GM19467 (cell line): ENCODE data around the gene PTPN13.
"Not testable (repeated sequence)": the region's sequence is repeated elsewhere in the genome, so short reads cannot be mapped to it uniquely, and the experiment has no call there.

Source experiments
- ATAC-seq: cut with Tn5 transposase; IDR thresholded peaks from one replicate; pipeline ENCODE4 v1.9.1; 2021; ENCODE audit warnings: mild to moderate bottlenecking, moderate library complexity; ENCODE audit not compliant: unreplicated experiment

Gene PTPN13

GRCh38 chr4:86641516-86642090, 47.5 kb downstream of the PTPN13 start:
- no peak for ATAC-seq

GRCh38 chr4:86644892-86645291, 50.8 kb downstream of the PTPN13 start:
- ATAC-seq, result no peak

- ATAC-seq, result no peak
These were observed 58.3 kb downstream of the PTPN13 start for GRCh38 chr4:86652332-86652932.

GRCh38 chr4:86653237-86653865, 59.2 kb downstream of the PTPN13 start:
- no peak for ATAC-seq

GRCh38 chr4:86656781-86657180, 62.7 kb downstream of the PTPN13 start:
- not testable (repeated sequence) for ATAC-seq

- ATAC-seq, result no peak
These were observed 63.3 kb downstream of the PTPN13 start for GRCh38 chr4:86657382-86657781.

GRCh38 chr4:86657910-86658309, 63.8 kb downstream of the PTPN13 start:
- ATAC-seq, result no peak

- no peak for ATAC-seq
These were observed 66.3 kb downstream of the PTPN13 start for GRCh38 chr4:86660401-86660800.

GRCh38 chr4:86661006-86661405, 66.9 kb downstream of the PTPN13 start:
- ATAC-seq, result no peak

- no peak for ATAC-seq
These were observed 67.3 kb downstream of the PTPN13 start for GRCh38 chr4:86661418-86661817.

- no peak for ATAC-seq
These were observed 70.8 kb downstream of the PTPN13 start for GRCh38 chr4:86664959-86665358.

- no peak for ATAC-seq
These were observed 76.2 kb downstream of the PTPN13 start for GRCh38 chr4:86670298-86670697.

- ATAC-seq, result no peak
These were observed 76.6 kb downstream of the PTPN13 start for GRCh38 chr4:86670756-86671155.

- ATAC-seq, result no peak
These were observed 81.4 kb downstream of the PTPN13 start for GRCh38 chr4:86675548-86675947.

- no peak for ATAC-seq
These were observed 84.7 kb downstream of the PTPN13 start for GRCh38 chr4:86678796-86679195.

- no peak for ATAC-seq
These were observed 85.3 kb downstream of the PTPN13 start for GRCh38 chr4:86679441-86679840.

- no peak for ATAC-seq
These were observed 89.1 kb downstream of the PTPN13 start for GRCh38 chr4:86683167-86683566.

- no peak for ATAC-seq
These were observed 89.9 kb downstream of the PTPN13 start for GRCh38 chr4:86683983-86684382.

- ATAC-seq, result no peak
These were observed 91.3 kb downstream of the PTPN13 start for GRCh38 chr4:86685401-86685800.

GRCh38 chr4:86686741-86687140, 92.6 kb downstream of the PTPN13 start:
- no peak for ATAC-seq

- no peak for ATAC-seq
These were observed 93.9 kb downstream of the PTPN13 start for GRCh38 chr4:86688026-86688425.

- ATAC-seq, result no peak
These were observed 110.5 kb downstream of the PTPN13 start for GRCh38 chr4:86704601-86705000.
